ENCODE data around the gene ARHGAP30.

ARHGAP30 gene

DNA sequence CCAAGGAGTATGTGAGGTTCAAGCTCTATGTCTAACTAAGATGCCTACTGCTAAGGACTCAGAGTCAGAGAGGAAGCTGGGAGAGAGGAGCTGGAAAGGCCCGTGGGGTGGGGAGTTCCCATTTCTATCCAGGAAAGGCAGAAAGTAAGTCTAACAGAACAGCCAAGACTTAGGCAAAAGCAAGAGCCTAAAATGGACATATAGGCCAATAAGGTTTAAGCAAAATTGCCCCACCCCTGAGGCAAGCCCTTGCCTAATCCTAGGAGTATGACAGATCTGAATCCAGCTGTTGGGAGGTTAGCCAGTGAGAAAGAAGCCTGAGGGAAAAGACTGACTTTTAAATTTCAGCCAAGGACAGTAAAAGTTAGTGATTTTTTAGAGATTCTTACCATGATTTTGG, 26.8 kb upstream of the ARHGAP30 start:
- Histone ChIP-seq H3K79me2 (ENCODE audit: insufficient read depth, low read length) (no peaks in the 10 kb centered on the region), H3K36me3 (ENCODE audit: insufficient read depth, low read length) (peaks cover 21% of the 10 kb centered on the region), H3K9me3 (ENCODE audit: low read length) (no peaks in the 10 kb centered on the region), H2AFZ (ENCODE audit: low read length) (no peak overlapping the region), H4K20me1 (ENCODE audit: insufficient read depth, low read length) (no peaks in the 10 kb centered on the region), H3K27me3 (ENCODE audit: insufficient read depth, low read length) (no peaks in the 10 kb centered on the region; the same call in 1 of the 2 replicates), H3K4me2 (ENCODE audit: low read length) (no peak overlapping the region), H3K4me1 (ENCODE audit: insufficient read depth, low read length, severe bottlenecking) (peaks cover 16% of the 10 kb centered on the region), H3F3A (ENCODE audit: insufficient read depth, low read length) (no peaks in the 10 kb centered on the region; the same call in 1 of the 2 replicates), H3K27ac (ENCODE audit: low read depth, low read length, poor library complexity, severe bottlenecking) (no peak overlapping the region), H3K9ac (ENCODE audit: low read length) (no peak overlapping the region), H3K9me2 (ENCODE audit: low read depth, low read length) (no peaks in the 10 kb centered on the region), H3K4me3 (ENCODE audit: low read depth, low read length, poor library complexity, severe bottlenecking) (no peak overlapping the region)
- TF ChIP-seq, protein P1, sequence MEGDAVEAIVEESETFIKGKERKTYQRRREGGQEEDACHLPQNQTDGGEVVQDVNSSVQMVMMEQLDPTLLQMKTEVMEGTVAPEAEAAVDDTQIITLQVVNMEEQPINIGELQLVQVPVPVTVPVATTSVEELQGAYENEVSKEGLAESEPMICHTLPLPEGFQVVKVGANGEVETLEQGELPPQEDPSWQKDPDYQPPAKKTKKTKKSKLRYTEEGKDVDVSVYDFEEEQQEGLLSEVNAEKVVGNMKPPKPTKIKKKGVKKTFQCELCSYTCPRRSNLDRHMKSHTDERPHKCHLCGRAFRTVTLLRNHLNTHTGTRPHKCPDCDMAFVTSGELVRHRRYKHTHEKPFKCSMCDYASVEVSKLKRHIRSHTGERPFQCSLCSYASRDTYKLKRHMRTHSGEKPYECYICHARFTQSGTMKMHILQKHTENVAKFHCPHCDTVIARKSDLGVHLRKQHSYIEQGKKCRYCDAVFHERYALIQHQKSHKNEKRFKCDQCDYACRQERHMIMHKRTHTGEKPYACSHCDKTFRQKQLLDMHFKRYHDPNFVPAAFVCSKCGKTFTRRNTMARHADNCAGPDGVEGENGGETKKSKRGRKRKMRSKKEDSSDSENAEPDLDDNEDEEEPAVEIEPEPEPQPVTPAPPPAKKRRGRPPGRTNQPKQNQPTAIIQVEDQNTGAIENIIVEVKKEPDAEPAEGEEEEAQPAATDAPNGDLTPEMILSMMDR (IDR thresholded peaks at IDR 0.05; ENCODE audit: low read length), result no peak
- TF ChIP-seq EZH2 (IDR thresholded peaks at IDR 0.05; ENCODE audit: borderline replicate concordance, low read length), result no peak

GRCh38 chr1:161096015-161096414, 26.3 kb upstream of the ARHGAP30 start:
- Histone ChIP-seq H3K4me1 (ENCODE audit: insufficient read depth, low read length, severe bottlenecking) (peaks cover 16% of the 10 kb centered on the region), H3K27ac (ENCODE audit: low read depth, low read length, poor library complexity, severe bottlenecking) (no peak overlapping the region), H3K9ac (ENCODE audit: low read length) (no peak overlapping the region), H3K4me2 (ENCODE audit: low read length) (no peak overlapping the region), H3K9me3 (ENCODE audit: low read length) (no peaks in the 10 kb centered on the region), H3K36me3 (ENCODE audit: insufficient read depth, low read length) (peaks cover 18% of the 10 kb centered on the region), H2AFZ (ENCODE audit: low read length) (no peak overlapping the region), H3F3A (ENCODE audit: insufficient read depth, low read length) (no peaks in the 10 kb centered on the region; the same call in 1 of the 2 replicates), H3K79me2 (ENCODE audit: insufficient read depth, low read length) (no peaks in the 10 kb centered on the region), H3K27me3 (ENCODE audit: insufficient read depth, low read length) (no peaks in the 10 kb centered on the region; the same call in 1 of the 2 replicates), H3K9me2 (ENCODE audit: low read depth, low read length) (no peaks in the 10 kb centered on the region), H3K4me3 (ENCODE audit: low read depth, low read length, poor library complexity, severe bottlenecking) (no peak overlapping the region), H4K20me1 (ENCODE audit: insufficient read depth, low read length) (no peaks in the 10 kb centered on the region)
- no peak for TF ChIP-seq EZH2 (IDR thresholded peaks at IDR 0.05; ENCODE audit: borderline replicate concordance, low read length)
- TF ChIP-seq, protein P1 (IDR thresholded peaks at IDR 0.05; ENCODE audit: low read length), result no peak

DNA sequence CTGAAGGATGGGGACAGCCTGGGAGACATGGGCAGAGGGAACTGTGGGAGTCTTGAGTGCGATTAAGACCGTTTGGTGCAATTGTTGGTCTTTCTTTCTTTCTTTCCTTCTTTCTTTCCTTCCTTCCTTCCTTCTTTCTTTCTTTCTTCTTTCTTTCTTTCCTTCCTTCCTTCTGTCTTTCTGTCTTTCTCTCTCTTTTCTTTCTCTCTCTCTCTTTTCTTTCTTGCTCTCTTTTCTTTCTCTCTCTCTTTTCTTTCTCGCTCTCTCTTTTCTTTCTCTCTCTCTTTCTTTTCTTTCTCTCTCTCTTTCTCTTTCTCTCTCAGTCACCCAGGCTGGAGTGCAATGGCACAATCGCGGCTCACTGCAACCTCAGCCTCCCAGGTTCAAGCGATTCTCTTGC, 25.5 kb upstream of the ARHGAP30 start:
- Histone ChIP-seq H3K36me3 (ENCODE audit: insufficient read depth, low read length) (peaks cover 13% of the 10 kb centered on the region), H3K9me2 (ENCODE audit: low read depth, low read length) (no peaks in the 10 kb centered on the region), H3K79me2 (ENCODE audit: insufficient read depth, low read length) (no peaks in the 10 kb centered on the region), H3K9me3 (ENCODE audit: low read length) (no peaks in the 10 kb centered on the region), H3K9ac (ENCODE audit: low read length) (no peak overlapping the region), H3K4me3 (ENCODE audit: low read depth, low read length, poor library complexity, severe bottlenecking) (no peak overlapping the region), H2AFZ (ENCODE audit: low read length) (no peak overlapping the region), H3F3A (ENCODE audit: insufficient read depth, low read length) (no peaks in the 10 kb centered on the region), H3K4me2 (ENCODE audit: low read length) (no peak overlapping the region), H3K4me1 (ENCODE audit: insufficient read depth, low read length, severe bottlenecking) (peaks cover 16% of the 10 kb centered on the region), H3K27me3 (ENCODE audit: insufficient read depth, low read length) (no peaks in the 10 kb centered on the region; the same call in 1 of the 2 replicates), H4K20me1 (ENCODE audit: insufficient read depth, low read length) (no peaks in the 10 kb centered on the region), H3K27ac (ENCODE audit: low read depth, low read length, poor library complexity, severe bottlenecking) (no peak overlapping the region)
- TF ChIP-seq, protein P1 (IDR thresholded peaks at IDR 0.05; ENCODE audit: low read length), result no peak
- TF ChIP-seq EZH2 (IDR thresholded peaks at IDR 0.05; ENCODE audit: borderline replicate concordance, low read length), result no peak

Measured in OCI-LY1 (cell line).